Stomach (tissue), 9 donors: ENCODE results near the gene ZNRD2. TPM values are rescaled to one million over a fixed set of nuclear protein-coding genes. Genes with fewer than 3 reads are reported as not detected.

Experiments
- DNase-seq, 2 donors: peaks; one replicate each; pipeline versions ENCODE4 v3.0.0 to v3.0.0-alpha.2; 2013 to 2019
- H3K27ac ChIP-seq, 5 donors: fragments of 200-600 bp in 4 of 5; sonication (generic) in 4 of 5; one replicate each; pipeline ENCODE4 v1.5.1; 2013 to 2019; ENCODE audit warnings: mild to moderate bottlenecking in 1 of 5, moderate library complexity in 1 of 5
- H3K27me3 ChIP-seq, 3 donors: fragments of 200-600 bp; sonication (generic); one replicate each; pipeline ENCODE4 v1.5.1; 2017 to 2019; ENCODE audit warnings: mixed run types in 1 of 3
- H3K36me3 ChIP-seq, 4 donors: fragments of 200-600 bp; sonication (generic); 1 replicate in 3 of 4; 2 replicates in 1 of 4; pipeline ENCODE4 v1.5.1; 2016 to 2019
- H3K4me1 ChIP-seq, 4 donors: fragments of 200-600 bp; sonication (generic); one replicate each; pipeline ENCODE4 v1.5.1; 2016 to 2019
- H3K4me3 ChIP-seq, 4 donors: fragments of 200-600 bp; sonication (generic) in 3 of 4; one replicate each; pipeline ENCODE4 v1.5.1; 2016 to 2019; ENCODE audit warnings: mild to moderate bottlenecking in 1 of 4
- H3K9me3 ChIP-seq, 4 donors: fragments of 200-600 bp; sonication (generic); one replicate each; pipeline ENCODE4 v1.5.1; 2016 to 2019
- CTCF ChIP-seq, 7 experiments: fragments of 450-650 bp in 4 of 7; fragments of 200-600 bp in 3 of 7; sonication (generic) in 3 of 7; IDR thresholded peaks; one replicate each; pipeline ENCODE4 v1.5.1; 2016 to 2019; ENCODE audit warnings: antibody characterized with exemption in 7 of 7, control low read depth in 2 of 7, mild to moderate bottlenecking in 1 of 7
- EP300 ChIP-seq: sonication (generic); formaldehyde crosslinking; IDR thresholded peaks from one replicate; pipeline ENCODE4 v1.6.1; 2017; ENCODE audit warnings: antibody characterized with exemption
- POLR2A ChIP-seq, 4 donors: fragments of 450-650 bp; IDR thresholded peaks; one replicate each; pipeline ENCODE4 v1.6.1; 2016; ENCODE audit warnings: antibody characterized with exemption in 4 of 4, control low read depth in 2 of 4, mild to moderate bottlenecking in 1 of 4, moderate library complexity in 1 of 4
- POLR2AphosphoS5 ChIP-seq, 3 donors: sonication (generic); formaldehyde crosslinking; IDR thresholded peaks; one replicate each; pipeline ENCODE4 v1.6.1; 2016; ENCODE audit warnings: antibody characterized with exemption in 3 of 3
- WGBS, 5 donors: extraction: QIAGEN DNeasy Blood & Tissue Kit in 3 of 5; methylation state at CpG; one replicate each; pipeline versions ENCODE4 v1.1.5 to v1.1.7; 2013 to 2018; 5-methylcytosine and 5-hydroxymethylcytosine counted together
- intact Hi-C: fragments of 100-400 bp; cut with DNase I; formaldehyde crosslinking; loops from one replicate; pipeline ENCODE4 v1.15.1; 2023; ENCODE audit warnings: low total_unique reads
- polyA plus RNA-seq, 3 donors: library from polyadenylated mRNA; stranded (reverse); fragments of 200-250 nt; gene quantifications; one replicate each; pipeline ENCODE4 v1.2.3, GENCODE V29; 2013
- total RNA-seq, 5 donors: library from RNA; depleted of rRNA; stranded (reverse); fragments of >200 nt; gene quantifications; one replicate each; pipeline versions ENCODE4 v1.1.0 to v1.2.3, GENCODE V29; 2014 to 2016
- donor health status: healthy with polysubstance abuse.
- donor health status: Bipolar disorder and iron deficiency.
- donor health status: healthy.

ZNRD2 gene
- total and polyA plus RNA-seq, 8 donors, result 17.7 to 99.1 (median 51.8) TPM

GRCh38 chr11:65565624-65566453 lies 4.4 kb upstream of the ZNRD2 start:
- Histone ChIP-seq H3K36me3 (peaks cover 0 to 12% (median 3%) of the 10 kb centered on the region in 4 donors), H3K4me1 (peaks cover 23 to 60% (median 38%) of the 10 kb centered on the region in 4 donors), H3K27me3 (no peaks in the 10 kb centered on the region), H3K4me3 (no peak overlapping the region), H3K9me3 (no peaks in the 10 kb centered on the region), H3K27ac (peak overlapping the region in 4 of 5 donors; percentile 36 to 64 (median 51))
- DNase-seq, result no peak
- intact Hi-C loops, result no loop called here
- TF ChIP-seq CTCF (IDR thresholded peaks at IDR 0.05) (no peak), POLR2A (IDR thresholded peaks at IDR 0.05) (no peak), POLR2AphosphoS5 (IDR thresholded peaks at IDR 0.05) (no peak), EP300 (no peak)
- WGBS, 5 donors, result 68 to 73% (median 73%) methylated on average over 7 of the region's 7 CpGs

GRCh38 chr11:65569164-65569972 lies 909 bp upstream of the ZNRD2 start:
- DNase-seq, result peak in 1 of 2 donors; percentile 23
- H3K4me1 ChIP-seq, result peaks cover 44 to 83% (median 66%) of the 10 kb centered on the region in 4 donors
- no peaks in the 10 kb centered on the region for H3K9me3 ChIP-seq
- H3K27ac ChIP-seq, result peak overlapping the region; percentile 92 to 97 (median 95)
- intact Hi-C loops, result no loop called here
- H3K36me3 ChIP-seq, result peaks cover 0 to 12% (median 3%) of the 10 kb centered on the region in 4 donors
- peak overlapping the region; percentile 75 to 89 (median 80) for H3K4me3 ChIP-seq
- no peaks in the 10 kb centered on the region for H3K27me3 ChIP-seq
- 4 to 5% (median 4%) methylated on average over 28 of the region's 28 CpGs for WGBS, 5 donors
- no peak for TF ChIP-seq POLR2AphosphoS5 (IDR thresholded peaks at IDR 0.05)
- TF ChIP-seq EP300, result no peak
- TF ChIP-seq POLR2A (IDR thresholded peaks at IDR 0.05), result no peak
- TF ChIP-seq CTCF (IDR thresholded peaks at IDR 0.05), result no peak

- Histone ChIP-seq H3K36me3 (peaks cover 0 to 12% (median 3%) of the 10 kb centered on the region in 4 donors), H3K4me1 (peaks cover 58 to 82% (median 80%) of the 10 kb centered on the region in 4 donors), H3K27ac (peak overlapping the region; percentile 84 to 97 (median 95)), H3K4me3 (peak overlapping the region; percentile 75 to 89 (median 80)), H3K9me3 (no peaks in the 10 kb centered on the region), H3K27me3 (no peaks in the 10 kb centered on the region)
- intact Hi-C loops, result no loop called here
- no peak for TF ChIP-seq EP300
- no peak for TF ChIP-seq CTCF (IDR thresholded peaks at IDR 0.05)
- no peak for TF ChIP-seq POLR2A (IDR thresholded peaks at IDR 0.05)
- no peak for TF ChIP-seq POLR2AphosphoS5 (IDR thresholded peaks at IDR 0.05)
- DNase-seq, result peak in 1 of 2 donors; percentile 26
- WGBS, 5 donors, result 71 to 80% (median 76%) methylated on average over 6 to 9 of the region's 9 CpGs
Measured at GRCh38 chr11:65571420-65571819, 1.1 kb downstream of the ZNRD2 start.

GRCh38 chr11:65571940-65572339 lies 1.7 kb downstream of the ZNRD2 start:
- 4 to 7% (median 6%) methylated on average over 11 of the region's 11 CpGs for WGBS, 5 donors

More at GRCh38 chr11:65571940-65572339, 1.7 kb downstream of the ZNRD2 start:
- Histone ChIP-seq H3K36me3 (peaks cover 0 to 12% (median under 1%) of the 10 kb centered on the region in 4 donors), H3K9me3 (no peaks in the 10 kb centered on the region), H3K27ac (peak overlapping the region; percentile 84 to 97 (median 95)), H3K4me3 (peak overlapping the region; percentile 75 to 89 (median 80)), H3K4me1 (peaks cover 63 to 82% (median 82%) of the 10 kb centered on the region in 4 donors), H3K27me3 (no peaks in the 10 kb centered on the region)
- intact Hi-C loops, result no loop called here
- peak; percentile 36 to 79 for DNase-seq
- no peak for TF ChIP-seq EP300
- peak in 3 of 7 experiments; percentile 9 to 60 (median 23) for TF ChIP-seq CTCF (IDR thresholded peaks at IDR 0.05)
